IMR-90 (cell line): ENCODE results near the gene ZNF507.

Experiments
- BHLHE40 ChIP-seq: fragments of 150-350 bp; IDR thresholded peaks from 2 replicates; pipeline ENCODE4 v1.6.1; 2016; ENCODE audit warnings: mild to moderate bottlenecking, low read depth, low read length
- CEBPB ChIP-seq: IDR thresholded peaks from 2 replicates; pipeline ENCODE4 v1.6.1; 2012; ENCODE audit warnings: low read depth, low read length, improper control_type of control experiment
- CTCF ChIP-seq: conservative IDR thresholded peaks from 2 replicates; pipeline ENCODE4 v1.5.1; 2012; ENCODE audit warnings: mild to moderate bottlenecking, low read depth, low read length, improper control_type of control experiment
- FOS ChIP-seq: fragments of 150-350 bp; IDR thresholded peaks from 2 replicates; pipeline ENCODE4 v1.6.1; 2016; ENCODE audit warnings: low read depth, low read length
- MXI1 ChIP-seq: IDR thresholded peaks from 2 replicates; pipeline ENCODE4 v1.6.1; 2012; ENCODE audit warnings: low read depth, mild to moderate bottlenecking, low read length, moderate library complexity, borderline replicate concordance
- NFE2L2 ChIP-seq: fragments of 150-350 bp; IDR thresholded peaks from 2 replicates; pipeline ENCODE4 v1.6.1; 2016; ENCODE audit warnings: low read depth, mild to moderate bottlenecking, low read length
- POLR2A ChIP-seq: IDR thresholded peaks from 2 replicates; pipeline ENCODE4 v1.6.1; 2012; ENCODE audit warnings: mild to moderate bottlenecking, low read depth, low read length
- RAD21 ChIP-seq: IDR thresholded peaks from 2 replicates; pipeline ENCODE4 v1.6.1; 2012; ENCODE audit warnings: low read length, improper control_type of control experiment
- RCOR1 ChIP-seq: IDR thresholded peaks from 2 replicates; pipeline ENCODE4 v1.6.1; 2012; ENCODE audit warnings: mild to moderate bottlenecking, low read length, improper control_type of control experiment; ENCODE audit not compliant: insufficient replicate concordance
- RFX5 ChIP-seq: IDR thresholded peaks from 2 replicates; pipeline ENCODE4 v1.8.0; 2012; ENCODE audit warnings: low read depth, mild to moderate bottlenecking, low read length, moderate library complexity
- SMC3 ChIP-seq: fragments of 150-350 bp; IDR thresholded peaks from 2 replicates; pipeline ENCODE4 v1.6.1; 2016; ENCODE audit warnings: low read depth, mild to moderate bottlenecking, antibody characterized with exemption, low read length, moderate library complexity

DNA sequence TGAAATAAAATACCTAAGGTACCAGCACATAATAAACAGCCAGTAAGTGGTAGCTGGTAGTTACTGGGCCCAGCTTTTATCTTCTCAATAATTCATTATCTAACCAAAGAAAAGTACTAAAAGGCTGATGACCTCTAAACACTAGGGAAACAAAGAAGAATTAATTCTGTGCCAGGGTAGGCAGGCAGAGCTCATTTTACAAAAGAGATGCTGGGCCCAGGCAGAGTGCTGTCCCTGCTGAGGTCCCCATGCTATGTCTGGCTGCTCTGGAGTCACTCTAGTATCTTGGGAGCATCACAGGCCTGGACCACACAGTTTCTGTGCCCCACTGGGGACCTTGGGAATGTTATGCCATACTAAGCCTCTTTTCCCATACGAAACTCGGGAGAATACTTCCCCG, 18.2 kb downstream of the ZNF507 start:
- no peak for TF ChIP-seq CTCF
- TF ChIP-seq POLR2A = no peak
- TF ChIP-seq SMC3 = no peak
- TF ChIP-seq BHLHE40 = no peak
- no peak for TF ChIP-seq RCOR1
- no peak for TF ChIP-seq RAD21
- TF ChIP-seq MXI1 = no peak
- TF ChIP-seq RFX5 = no peak
- no peak for TF ChIP-seq FOS
- no peak for TF ChIP-seq CEBPB
- TF ChIP-seq NFE2L2 = no peak
